SW 1271 (cell line): ENCODE results near the gene CNOT2.

Experiments
- DNase-seq, 2 experiments: peaks; one replicate each; lab custom pipeline; 2025; lab: John Stamatoyannopoulos, UW

CNOT2 gene

DNA sequence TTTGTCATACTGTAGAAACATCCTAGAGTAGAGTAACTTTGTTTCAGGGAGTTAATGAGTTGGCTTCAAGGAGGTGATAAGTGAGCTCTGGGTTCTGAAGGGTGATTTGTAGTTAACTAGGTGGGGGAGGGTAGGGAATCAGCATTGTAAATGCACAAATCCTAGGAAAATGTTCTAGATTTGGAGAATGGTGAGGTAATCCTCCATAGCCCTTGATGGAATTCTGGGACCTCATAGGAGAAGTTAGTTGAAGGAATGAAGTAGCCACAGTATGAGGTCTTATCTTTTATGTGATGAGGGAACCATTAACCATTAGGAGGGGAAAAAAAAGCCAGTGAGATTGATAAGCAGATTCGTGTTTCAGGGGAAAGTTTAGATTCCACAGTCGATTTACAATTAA is 8.0 kb downstream of the CNOT2 start:
- no peak for DNase-seq

DNA sequence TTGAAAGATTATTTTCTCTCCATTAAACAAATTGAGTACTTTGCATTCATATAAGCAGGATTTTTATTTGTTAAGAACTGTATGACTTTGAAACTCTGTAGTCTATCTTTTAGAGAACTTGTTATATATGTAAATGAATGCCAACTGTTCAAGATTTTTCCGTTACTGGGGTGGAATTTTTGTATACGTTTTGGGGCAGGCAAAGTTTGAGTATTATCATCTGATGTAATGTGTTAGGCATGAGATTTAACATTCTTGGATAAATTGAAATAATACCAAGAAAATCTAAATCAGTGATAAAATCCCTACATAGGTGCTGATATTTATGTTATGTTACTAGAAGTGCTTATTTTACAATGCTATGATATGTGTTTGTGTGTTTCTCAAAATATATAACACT is 8.4 kb downstream of the CNOT2 start:
- DNase-seq, result no peak

DNA sequence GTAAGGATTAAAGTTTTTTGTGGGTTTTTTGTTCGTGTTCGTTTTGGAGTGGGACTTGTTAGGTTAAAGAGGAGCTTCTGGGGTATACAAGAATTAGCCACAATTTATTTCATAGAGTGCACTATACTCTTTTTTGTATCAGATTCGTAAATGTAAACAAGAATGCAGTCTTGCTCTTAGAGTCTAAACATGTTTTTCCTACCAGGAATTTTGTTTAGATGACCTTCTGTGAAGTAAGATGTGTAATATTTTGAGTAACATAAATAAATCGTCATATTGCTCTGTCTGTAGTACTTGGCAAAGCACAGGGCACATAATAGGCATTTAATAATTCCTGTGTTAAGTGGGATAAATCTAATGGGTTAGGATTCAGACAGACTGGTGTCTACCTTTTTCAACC is 9.6 kb downstream of the CNOT2 start:
- DNase-seq, result no peak

DNA sequence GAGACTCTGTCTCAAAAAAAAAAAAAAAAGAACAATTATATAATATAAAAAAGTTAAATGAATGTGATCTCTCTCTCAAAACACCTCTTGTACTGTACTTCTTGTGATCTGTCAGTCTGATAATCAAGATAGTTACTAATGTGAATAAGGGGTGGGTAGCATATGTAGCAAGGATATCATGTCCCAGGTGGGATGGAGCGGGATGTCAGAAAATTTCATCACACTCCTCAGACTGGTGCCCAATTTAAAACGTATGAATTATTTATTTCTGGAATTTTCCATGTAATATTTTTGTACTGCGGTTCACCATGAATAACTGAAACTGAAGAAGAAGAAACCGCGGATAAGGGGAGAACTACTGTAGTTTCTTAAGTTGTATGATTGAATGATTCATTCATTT is 11.0 kb downstream of the CNOT2 start:
- DNase-seq, result no peak

DNA sequence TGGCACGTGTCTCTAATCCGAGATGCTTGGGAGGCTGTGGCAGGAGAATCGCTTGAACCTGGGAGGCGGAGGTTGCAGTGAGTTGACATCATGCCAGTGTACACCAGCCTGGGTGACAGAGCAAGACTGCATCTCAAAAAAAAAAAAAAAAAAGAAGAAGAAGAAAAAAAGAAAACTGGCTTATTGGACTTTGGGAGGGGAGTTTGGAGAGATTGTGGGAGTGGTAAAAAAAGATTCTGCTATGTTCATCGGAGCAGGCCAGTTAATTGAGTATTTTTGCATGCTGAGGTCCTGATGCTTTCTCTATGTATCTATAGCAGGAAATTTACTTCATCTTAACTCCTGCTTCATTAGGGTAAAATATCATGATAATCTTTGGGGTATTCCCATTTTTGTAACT is 11.6 kb downstream of the CNOT2 start:
- DNase-seq, result no peak

DNA sequence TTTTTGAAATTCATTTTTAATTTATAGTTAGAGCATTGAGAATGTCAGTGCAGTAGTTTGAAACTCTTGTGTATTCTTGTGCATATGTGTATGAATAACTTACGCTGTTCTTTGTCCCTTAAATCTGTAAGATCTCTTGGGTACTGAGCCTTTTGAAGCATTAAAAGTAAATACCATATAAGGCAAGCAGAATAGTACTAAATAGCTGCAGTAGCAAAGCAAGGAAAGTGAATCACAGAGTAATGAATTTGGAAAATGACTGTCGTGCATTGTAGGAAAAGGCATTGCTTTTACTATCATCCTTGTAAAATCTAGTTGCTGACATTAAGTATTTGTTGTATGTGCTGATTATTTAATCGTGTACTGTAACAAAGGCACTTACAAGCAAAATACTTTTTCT is 12.1 kb downstream of the CNOT2 start:
- DNase-seq, result no peak

DNA sequence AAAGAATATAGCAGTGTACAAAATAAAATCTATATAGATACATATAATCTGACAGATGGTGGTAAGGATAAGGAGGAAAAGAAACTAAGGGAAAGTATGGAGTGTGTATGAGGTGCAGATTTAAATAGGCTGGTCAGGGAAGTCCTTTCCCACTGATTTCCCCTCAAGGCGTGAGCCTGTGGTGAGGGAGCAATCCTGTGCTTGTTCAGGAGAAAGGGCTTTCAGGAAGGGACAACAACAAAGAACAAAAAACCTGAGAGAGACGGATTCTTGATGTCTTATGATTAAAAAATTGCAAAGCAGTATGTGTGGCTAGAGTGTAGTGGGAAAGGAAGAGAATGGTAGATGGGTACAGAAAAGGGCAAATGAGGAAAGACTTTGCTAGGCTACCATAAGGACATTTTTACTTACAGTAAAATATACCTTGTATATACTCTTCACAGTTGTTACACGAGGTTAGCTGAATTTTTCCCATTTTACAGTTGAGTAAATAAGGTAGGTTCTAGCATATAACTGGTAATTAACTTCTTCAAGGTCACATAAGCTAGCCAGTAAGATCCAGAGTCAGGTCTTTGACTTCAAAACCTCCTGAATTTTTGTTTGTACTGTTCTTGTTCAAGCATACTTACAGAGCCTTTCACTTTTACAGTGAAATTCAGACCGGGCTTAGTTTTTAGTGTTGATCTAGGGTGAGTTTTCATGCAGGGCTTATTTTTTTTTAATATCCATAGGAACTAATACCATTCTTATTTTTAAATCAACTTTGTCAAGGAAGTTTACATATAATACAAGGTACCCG is 15.6 kb downstream of the CNOT2 start:
- no peak for DNase-seq

DNA sequence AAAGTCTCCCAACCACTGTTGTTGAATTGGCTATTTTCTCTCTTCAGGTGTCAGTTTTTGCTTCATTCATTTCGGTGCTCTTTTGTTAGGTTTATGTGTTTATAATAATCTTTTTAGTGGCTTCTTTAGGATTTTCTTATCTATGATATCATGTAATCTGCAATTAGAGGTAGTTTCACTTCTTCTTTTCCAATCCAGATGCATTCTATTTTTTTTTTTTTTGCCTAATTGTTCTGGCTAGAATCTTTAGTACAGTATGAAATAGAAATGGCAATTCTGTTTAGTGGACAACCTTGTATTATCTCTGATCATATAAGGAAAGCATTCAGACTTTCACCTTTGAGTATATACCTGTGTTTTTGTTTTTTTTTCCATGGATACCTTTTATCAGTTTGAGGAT is 17.4 kb downstream of the CNOT2 start:
- DNase-seq, result no peak

DNA sequence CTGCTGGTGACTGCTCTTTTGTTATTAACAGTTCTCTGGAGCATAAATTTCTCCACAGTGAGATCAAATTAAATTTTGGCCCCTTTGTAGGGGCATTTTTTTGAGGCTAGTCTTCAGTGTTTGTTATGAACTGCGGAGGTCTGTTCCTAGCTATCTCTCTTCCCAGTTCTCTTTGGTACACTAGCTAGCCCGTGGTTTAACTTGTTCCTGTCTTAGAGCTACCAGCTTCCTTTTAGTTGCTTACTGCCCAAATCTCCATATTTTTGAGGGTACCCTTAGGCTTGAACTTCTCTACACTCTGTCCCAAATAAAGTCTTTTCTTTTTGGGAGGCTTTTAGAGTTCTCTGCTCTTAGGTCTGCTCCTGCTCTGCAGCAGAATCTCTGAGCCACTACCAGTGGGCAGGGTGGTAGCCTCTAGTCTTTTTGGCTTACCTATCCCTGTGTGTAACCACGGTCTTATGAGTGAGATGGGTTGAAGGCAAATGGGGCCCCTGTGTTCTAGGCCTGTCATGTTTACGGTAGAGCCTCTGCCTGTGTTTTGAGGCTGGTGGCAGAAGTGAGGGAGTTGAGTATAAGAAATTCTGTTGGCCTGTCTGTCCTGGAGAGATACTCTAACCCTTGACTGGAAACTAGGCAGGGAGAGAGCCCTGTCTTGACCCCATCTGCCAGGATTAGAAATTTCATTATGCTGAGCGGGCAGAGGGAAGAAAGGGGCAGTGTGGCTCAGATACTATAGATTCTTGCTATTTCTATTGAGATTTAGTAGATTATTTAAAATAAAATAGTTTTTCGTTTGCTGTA is 21.0 kb downstream of the CNOT2 start:
- no peak for DNase-seq

DNA sequence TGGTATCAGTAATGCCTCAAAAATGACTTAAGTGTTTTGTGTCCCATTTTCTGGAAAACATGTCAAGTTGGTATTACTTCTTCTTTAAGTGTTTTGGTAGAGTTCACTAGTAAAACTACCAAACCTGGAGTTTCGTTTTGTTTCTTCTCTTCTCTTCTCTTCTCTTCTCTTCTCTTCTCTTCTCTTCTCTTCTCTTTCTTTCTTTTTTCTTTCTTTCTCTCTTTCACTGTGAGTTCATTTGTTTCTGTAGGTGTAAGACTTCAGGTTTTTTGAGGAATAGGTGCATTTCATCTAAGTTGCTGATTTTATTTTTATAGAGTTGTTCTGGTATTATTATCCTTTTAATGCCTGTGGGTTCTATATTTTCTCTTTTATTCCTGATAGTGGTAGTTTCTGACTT is 21.9 kb downstream of the CNOT2 start:
- no peak for DNase-seq

DNA sequence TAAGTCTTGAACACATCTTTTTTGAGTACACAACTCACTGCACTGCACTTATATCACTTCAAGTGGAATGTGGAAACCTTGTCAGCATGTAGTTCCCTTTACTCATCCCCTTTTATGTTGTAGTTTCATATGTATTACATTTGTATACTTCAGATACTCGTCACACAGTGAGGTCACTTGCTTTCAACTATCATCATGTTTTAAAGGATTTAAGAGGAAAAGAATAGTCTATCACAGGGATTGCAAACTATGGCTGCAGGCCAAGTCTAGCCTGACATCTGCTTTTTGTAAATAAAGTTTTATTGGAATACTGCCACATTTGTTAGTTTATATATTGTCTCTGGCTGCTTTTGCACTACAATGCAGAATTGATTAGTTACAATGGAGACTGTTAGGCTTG is 24.3 kb downstream of the CNOT2 start:
- DNase-seq, result no peak

DNA sequence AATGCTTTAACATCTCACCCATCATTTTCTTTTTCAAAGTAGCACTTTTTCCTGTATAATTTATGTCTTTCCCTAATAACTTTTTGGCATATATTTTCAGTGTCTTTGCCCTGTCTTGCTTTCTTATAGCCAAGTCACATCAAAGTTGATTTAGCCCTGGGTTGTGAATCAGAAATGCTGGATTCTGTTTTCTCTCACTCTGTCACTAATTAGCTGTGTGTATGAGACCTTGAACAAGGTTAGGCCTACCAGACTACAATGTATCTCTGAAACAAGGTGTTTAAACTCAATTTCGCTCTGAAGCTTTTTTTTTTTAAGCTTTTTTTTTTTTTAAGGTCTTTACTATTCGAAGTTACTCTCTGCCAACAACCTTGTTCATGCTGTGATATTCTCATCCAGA is 25.7 kb downstream of the CNOT2 start:
- no peak for DNase-seq

DNA sequence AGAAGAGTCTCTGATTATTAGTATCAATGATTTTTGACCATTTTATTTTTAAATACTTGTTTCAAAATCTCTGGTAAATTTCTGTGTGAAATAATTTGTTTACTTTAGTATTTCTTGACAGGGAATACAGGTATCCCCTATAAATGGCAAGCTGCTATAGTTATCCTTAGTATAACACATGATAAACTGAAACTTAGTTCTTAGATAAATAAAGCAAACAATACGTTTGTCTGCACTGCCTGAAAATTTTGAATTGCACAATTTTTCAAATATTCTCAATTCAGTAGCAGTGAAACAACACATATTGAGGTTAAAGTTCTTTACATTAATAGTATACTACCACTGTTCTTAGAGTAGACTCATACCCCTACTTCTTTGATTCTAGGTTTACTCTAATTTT is 26.9 kb downstream of the CNOT2 start:
- no peak for DNase-seq

DNA sequence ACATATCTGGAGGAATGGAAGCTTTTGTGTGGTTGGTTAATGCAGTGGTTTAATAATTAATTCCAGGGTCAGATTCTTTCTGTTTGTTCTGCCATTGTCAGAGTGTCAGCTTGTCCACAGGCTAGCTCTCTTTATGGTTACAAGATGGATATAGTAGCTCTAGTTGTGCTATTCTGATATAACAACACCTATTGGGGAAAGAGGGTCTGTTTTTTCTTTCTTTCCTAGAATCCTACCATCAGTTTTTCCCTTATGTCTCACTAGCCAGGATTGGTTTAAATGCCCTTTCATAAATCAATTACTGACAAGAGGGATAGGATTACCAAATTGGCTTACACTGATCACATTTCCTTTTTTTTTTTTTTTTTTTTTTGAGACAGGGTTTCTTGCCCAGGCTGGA is 27.8 kb downstream of the CNOT2 start:
- DNase-seq, result no peak

DNA sequence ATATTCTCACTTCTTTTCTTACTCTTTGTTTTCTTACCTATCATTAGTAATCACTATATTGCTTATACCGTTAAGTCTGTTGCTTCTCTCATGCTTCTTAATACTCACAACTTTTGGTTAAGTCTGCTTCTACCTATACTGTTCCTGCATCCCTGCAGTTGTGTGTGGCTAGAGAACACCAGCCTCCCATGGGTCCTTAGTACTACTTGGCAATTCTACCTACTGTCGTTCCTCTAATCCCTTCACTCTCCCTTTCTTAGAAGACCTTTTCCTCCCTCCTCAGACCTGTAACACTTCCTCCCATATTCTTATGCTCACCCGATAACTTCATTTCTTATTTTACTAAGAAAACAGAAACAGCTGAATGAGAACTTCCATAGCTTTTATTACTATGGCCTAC is 29.3 kb downstream of the CNOT2 start:
- no peak for DNase-seq

DNA sequence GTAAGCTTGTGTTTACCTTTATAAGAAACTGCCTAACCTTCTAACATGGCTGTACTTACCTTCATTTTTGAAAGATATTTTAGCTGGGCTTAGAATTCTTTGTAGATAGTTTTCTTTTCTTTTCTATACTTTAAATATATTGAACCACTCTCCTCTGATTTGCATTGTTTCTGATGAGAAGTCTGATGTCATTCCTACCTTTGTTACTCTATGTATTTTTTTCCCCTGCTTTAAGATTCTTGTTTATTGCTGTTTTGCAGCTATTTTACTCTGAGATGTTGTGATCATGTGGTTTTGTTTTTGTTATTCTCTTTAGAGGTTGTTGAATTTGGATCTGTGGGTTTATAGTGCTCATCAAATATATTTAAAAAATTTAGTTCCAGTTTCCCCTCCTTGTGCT is 31.8 kb downstream of the CNOT2 start:
- no peak for DNase-seq

DNA sequence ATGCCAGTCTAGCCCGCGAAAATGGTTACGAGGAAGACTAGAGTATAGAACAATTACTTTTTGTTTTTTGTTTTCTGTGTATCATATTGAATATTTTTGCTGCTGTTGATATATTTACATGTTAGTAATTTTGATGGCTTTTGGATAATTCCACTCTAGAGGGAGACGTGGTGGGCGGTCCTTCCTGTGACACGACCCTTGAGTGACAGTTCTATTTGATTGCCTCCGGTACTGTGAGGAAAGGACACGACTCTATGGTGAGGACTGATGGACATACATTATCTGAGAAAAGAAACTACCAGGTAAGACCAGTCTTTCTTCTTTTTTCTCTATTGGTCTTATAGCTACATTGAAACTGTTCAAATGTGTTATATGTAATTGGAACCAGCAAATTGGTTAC is 34.7 kb downstream of the CNOT2 start:
- DNase-seq, result no peak

DNA sequence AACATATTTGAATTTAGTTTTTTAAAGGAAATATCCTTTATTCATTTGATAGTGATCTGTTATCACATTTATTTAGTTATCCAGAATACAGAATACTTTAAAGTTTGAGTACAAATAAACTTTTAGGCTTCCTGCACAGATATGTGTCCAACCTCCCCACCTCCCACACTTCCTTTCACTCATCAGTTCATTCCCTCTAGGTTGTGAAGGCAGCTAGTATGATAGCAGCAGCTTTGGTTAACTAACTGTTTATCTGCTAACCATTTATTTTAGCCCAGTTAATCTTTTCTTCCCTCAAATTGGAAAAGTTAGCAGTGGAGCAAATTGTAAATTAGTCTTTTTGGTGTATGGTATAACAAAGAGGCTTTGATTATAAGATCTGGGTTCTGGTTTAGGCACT is 35.7 kb downstream of the CNOT2 start:
- no peak for DNase-seq

DNA sequence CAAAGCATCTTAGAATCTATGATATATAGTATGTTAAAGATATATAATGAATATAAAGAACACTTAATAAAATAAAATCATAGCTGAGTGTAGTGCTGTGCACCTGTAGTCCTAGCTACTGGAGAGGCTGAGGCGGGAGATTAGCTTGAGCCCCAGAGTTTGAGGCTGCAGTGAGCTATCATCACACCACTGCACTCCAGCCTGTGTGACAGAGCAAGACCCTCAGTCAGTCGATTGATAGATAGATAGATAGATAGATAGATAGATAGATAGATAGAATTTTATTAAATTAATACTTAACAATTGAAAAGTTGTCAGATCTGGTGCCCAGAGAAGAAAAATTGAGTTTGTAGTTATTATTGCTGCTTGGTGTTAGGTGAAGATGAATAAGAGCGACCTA is 40.0 kb downstream of the CNOT2 start:
- DNase-seq, result no peak

DNA sequence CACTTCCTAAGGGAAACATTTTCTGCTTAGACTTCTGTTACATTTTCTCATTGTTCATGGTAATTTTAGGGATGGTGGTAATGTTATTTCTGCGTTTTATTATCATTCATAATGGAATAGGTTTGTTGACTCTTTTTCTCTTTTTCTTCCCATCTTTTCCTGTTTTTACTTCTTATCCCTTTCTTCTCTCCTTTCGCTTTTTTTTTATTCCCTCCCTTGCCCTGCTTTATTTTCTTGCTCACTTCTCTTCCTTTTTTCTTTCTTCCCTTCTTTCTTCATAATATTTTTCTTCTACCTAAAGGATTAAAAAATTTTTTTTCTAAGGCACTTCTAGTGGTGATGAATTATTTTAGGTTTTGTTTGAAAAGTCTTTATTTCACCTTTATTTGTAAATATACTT is 45.6 kb downstream of the CNOT2 start:
- DNase-seq, result no peak

DNA sequence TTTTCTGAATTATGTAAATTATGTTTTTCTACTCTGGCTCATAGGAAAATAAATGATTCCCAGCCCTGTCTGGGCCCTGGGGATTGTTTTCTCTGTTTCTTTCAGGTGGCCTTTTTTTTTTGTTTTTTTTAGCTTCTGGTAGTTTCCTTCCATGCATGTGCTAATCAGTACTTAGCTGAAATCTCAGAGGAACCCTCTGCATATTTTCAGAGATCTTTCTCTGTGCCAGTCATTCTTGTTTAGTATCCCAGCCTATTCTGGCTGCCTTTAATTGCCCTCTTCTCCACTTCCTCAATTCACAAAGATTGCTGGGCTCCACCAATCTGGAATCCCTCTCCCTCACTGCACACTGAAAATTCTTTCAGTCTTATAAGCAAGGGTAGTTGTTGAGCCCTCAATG is 46.9 kb downstream of the CNOT2 start:
- no peak for DNase-seq

DNA sequence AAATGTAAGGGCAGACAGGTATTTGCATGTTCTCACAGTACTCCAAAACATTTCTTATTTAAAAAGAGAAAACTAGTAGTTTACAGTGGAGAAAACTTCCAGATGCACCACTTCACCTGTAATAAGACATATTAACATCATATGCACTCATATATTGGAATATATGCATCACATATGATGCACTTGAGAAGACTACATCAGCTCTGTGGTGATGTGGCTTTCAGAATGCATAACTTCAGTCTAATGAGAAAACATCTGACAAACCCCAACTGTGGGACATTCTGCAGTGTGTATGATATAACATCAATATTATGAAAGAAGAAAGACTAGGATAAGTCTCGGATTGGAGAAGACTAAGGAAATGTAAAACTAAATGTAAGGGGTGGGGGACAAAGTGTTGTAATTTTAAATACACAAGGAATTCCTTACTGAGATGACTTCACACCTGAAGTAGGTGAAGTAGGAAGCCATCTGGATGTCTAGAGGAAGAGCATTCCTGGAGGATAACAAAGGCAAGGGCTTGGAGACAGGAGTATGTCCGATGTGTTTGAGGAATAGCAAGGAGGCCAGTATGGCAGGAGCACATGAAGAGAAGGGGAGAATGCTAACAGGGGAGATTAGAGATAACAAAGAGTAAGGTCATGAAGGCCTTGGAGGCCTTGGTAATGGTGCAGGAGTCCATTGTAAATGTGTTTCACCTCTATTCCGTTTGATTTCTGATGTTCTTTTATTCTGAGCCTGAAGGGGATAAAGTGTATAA is 49.0 kb downstream of the CNOT2 start:
- no peak for DNase-seq
